A549 treated with AZD9567 at 1 μM for 4 hours (cell line): ENCODE measurements around the gene SPDEF. TPM values are rescaled to one million over a fixed set of nuclear protein-coding genes. Genes with fewer than 3 reads are reported as not detected.

Source experiments
- total RNA-seq: library from RNA; stranded (reverse); fragments of 200-300 nt; extraction: Qiagen RNA extraction; gene quantifications from 5 replicates; pipeline ENCODE4 v1.2.3, GENCODE V29; 2022; ENCODE audit not compliant: insufficient read depth

SPDEF gene
- total RNA-seq = 1.3 to 1.9 TPM (median 1.8 TPM) in 5 replicates

GRCh38 chr6:34556031-34556471 lies at the start of gene SPDEF:
Gene SPDEF, minus strand, starts transcription at chr6:34556329. Its CDS starts 11,874 bp downstream, at chr6:34544455.

Other genes starting within 250 kb of the SPDEF start
- gene NUDT3, start 163.7 kb downstream of the SPDEF start, total RNA-seq = 5.1 to 8.1 TPM (median 5.3 TPM) in 5 replicates
- 1,366 to 2,167 TPM (median 2,087 TPM) in 5 replicates for gene RPS10, start 130.3 kb downstream of the SPDEF start, total RNA-seq
- gene PACSIN1, start 90.3 kb downstream of the SPDEF start, total RNA-seq = 0.03 to 0.09 TPM (median 0.05 TPM) in 4 of 5 replicates, not detected in the other
- gene ILRUN, start 140.4 kb upstream of the SPDEF start, total RNA-seq = 28.4 to 30.6 TPM (median 30.1 TPM) in 5 replicates
- gene SNRPC, start 201.2 kb upstream of the SPDEF start, total RNA-seq = 200 to 233 TPM (median 210 TPM) in 5 replicates
- 4.2 to 6.4 TPM (median 5.1 TPM) in 5 replicates for gene BLTP3A, start 235.8 kb upstream of the SPDEF start, total RNA-seq